CD14-positive monocyte (primary cell): ENCODE measurements around the gene AP1S1. TPM values are rescaled to one million over a fixed set of nuclear protein-coding genes. Genes with fewer than 3 reads are reported as not detected.
A peak's percentile ranks its signal among the peaks of the same experiment; 100 is the strongest.
"Not testable (repeated sequence)": the region's sequence is repeated elsewhere in the genome, so short reads cannot be mapped to it uniquely, and the experiment has no call there.

Experiments
- DNase-seq, 3 donors: peaks; one replicate each; pipeline ENCODE4 v3.0.0-alpha.2; 2011 to 2022
- H2AFZ ChIP-seq: 2 replicates; pipeline ENCODE4 v1.6.0; 2012; ENCODE audit warnings: mild to moderate bottlenecking, low read depth, low read length, inconsistent platforms; ENCODE audit not compliant: insufficient read depth, poor library complexity, severe bottlenecking
- H3K27ac ChIP-seq, 2 donors: 1 replicate in 1 of 2; 2 replicates in 1 of 2; pipeline ENCODE4 v1.5.1; 2012 to 2013; ENCODE audit warnings: low read length in 2 of 2, control low read depth in 1 of 2, inconsistent platforms in 1 of 2, low read depth in 1 of 2, mild to moderate bottlenecking in 1 of 2
- H3K27me3 ChIP-seq, 2 donors: one replicate each; pipeline versions ENCODE4 v1.6.0 to v1.6.1; 2011 to 2013; ENCODE audit warnings: low read length in 2 of 2; ENCODE audit not compliant: control insufficient read depth in 2 of 2, insufficient read depth in 2 of 2
- H3K36me3 ChIP-seq, 2 donors: replicated peaks in 1 of 2; 1 replicate in 1 of 2; 2 replicates in 1 of 2; pipeline versions ENCODE4 v1.5.1 to v1.6.1; 2012 to 2013; ENCODE audit warnings: low read length in 2 of 2, control low read depth in 1 of 2, inconsistent platforms in 1 of 2, mild to moderate bottlenecking in 1 of 2; ENCODE audit not compliant: insufficient read depth in 2 of 2, control insufficient read depth in 1 of 2
- H3K4me1 ChIP-seq, 2 donors: 1 replicate in 1 of 2; 2 replicates in 1 of 2; pipeline versions ENCODE4 v1.5.1 to v1.6.1; 2012 to 2013; ENCODE audit warnings: low read length in 2 of 2, control low read depth in 1 of 2, inconsistent platforms in 1 of 2, mild to moderate bottlenecking in 1 of 2, moderate library complexity in 1 of 2; ENCODE audit not compliant: insufficient read depth in 2 of 2, control insufficient read depth in 1 of 2
- H3K4me2 ChIP-seq: replicated peaks from 2 replicates; pipeline ENCODE3; 2012; ENCODE audit warnings: low read length, moderate library complexity, mild to moderate bottlenecking; ENCODE audit not compliant: poor library complexity, severe bottlenecking; ENCODE audit errors: extremely low read depth
- H3K4me3 ChIP-seq, 3 experiments: fragments of 200-600 bp in 1 of 3; sonication (generic) in 1 of 3; replicated peaks in 1 of 3; 1 replicate in 2 of 3; 2 replicates in 1 of 3; pipeline ENCODE4 v1.5.1; 2011 to 2013; ENCODE audit warnings: low read length in 3 of 3, mild to moderate bottlenecking in 3 of 3, control low read depth in 2 of 3, low read depth in 2 of 3, inconsistent platforms in 1 of 3, moderate library complexity in 1 of 3
- H3K79me2 ChIP-seq: 2 replicates; pipeline ENCODE4 v1.6.0; 2012; ENCODE audit warnings: mild to moderate bottlenecking, control low read depth, inconsistent platforms, low read length, moderate library complexity; ENCODE audit not compliant: insufficient read depth
- H3K9ac ChIP-seq: 2 replicates; pipeline ENCODE4 v1.6.0; 2017; ENCODE audit warnings: low read length, mild to moderate bottlenecking; ENCODE audit not compliant: insufficient read depth, poor library complexity, severe bottlenecking
- H3K9me3 ChIP-seq, 2 donors: replicated peaks in 1 of 2; 1 replicate in 1 of 2; 2 replicates in 1 of 2; pipeline versions ENCODE4 v1.5.1 to v1.6.1; 2012 to 2013; ENCODE audit warnings: low read length in 2 of 2, control low read depth in 1 of 2; ENCODE audit not compliant: control insufficient read depth in 1 of 2, insufficient read depth in 1 of 2
- H4K20me1 ChIP-seq: 2 replicates; pipeline ENCODE4 v1.6.0; 2012; ENCODE audit warnings: mild to moderate bottlenecking, low read length, control low read depth, moderate library complexity; ENCODE audit not compliant: insufficient read depth
- H3K27ac Mint-ChIP-seq, 7 donors: one replicate each; pipeline ENCODE4 v1.8.0; 2020; ENCODE audit warnings: mild to moderate bottlenecking in 7 of 7, mixed read lengths in 7 of 7, moderate library complexity in 6 of 7, inconsistent platforms in 2 of 7
- H3K27me3 Mint-ChIP-seq, 3 donors: one replicate each; pipeline ENCODE4 v1.8.0; 2021 to 2022; ENCODE audit warnings: low read depth in 3 of 3, mild to moderate bottlenecking in 3 of 3, mixed read lengths in 3 of 3, moderate library complexity in 3 of 3, inconsistent platforms in 1 of 3
- H3K36me3 Mint-ChIP-seq, 2 donors: one replicate each; pipeline ENCODE4 v1.8.0; 2020; ENCODE audit warnings: mixed read lengths in 2 of 2, inconsistent platforms in 1 of 2, mild to moderate bottlenecking in 1 of 2
- H3K4me1 Mint-ChIP-seq: one replicate; pipeline ENCODE4 v1.8.0; 2020; ENCODE audit warnings: mild to moderate bottlenecking, mixed read lengths
- H3K4me3 Mint-ChIP-seq, 2 donors: one replicate each; pipeline ENCODE4 v1.8.0; 2020; ENCODE audit warnings: mild to moderate bottlenecking in 2 of 2, mixed read lengths in 2 of 2, moderate library complexity in 1 of 2
- H3K9me3 Mint-ChIP-seq, 7 donors: one replicate each; pipeline ENCODE4 v1.8.0; 2020 to 2022; ENCODE audit warnings: mixed read lengths in 7 of 7, mild to moderate bottlenecking in 6 of 7, moderate library complexity in 6 of 7, inconsistent platforms in 2 of 7
- WGBS: methylation state at CpG from one replicate; pipeline ENCODE4 v1.1.5; 2013; ENCODE audit warnings: missing lambda C conversion rate; ENCODE audit not compliant: insufficient coverage; 5-methylcytosine and 5-hydroxymethylcytosine counted together
- intact Hi-C, 2 donors: fragments of 100-400 bp; cut with micrococcal nuclease; formaldehyde crosslinking; loops; one replicate each; pipeline versions ENCODE4 v1.15.0 to v1.15.1; 2023
- polyA plus RNA-seq, 3 donors: library from polyadenylated mRNA; depleted of rRNA in 1 of 3; unstranded in 2 of 3; stranded (reverse) in 1 of 3; fragments of 300-500 nt in 2 of 3; fragments of >200 nt in 1 of 3; fragmentation: Illumina TruSeq in 2 of 3; gene quantifications; 1 replicate in 2 of 3; 2 replicates in 1 of 3; pipeline ENCODE4 v1.2.3, GENCODE V29; 2012 to 2021
- TF ChIP-seq, protein P1 (sequence below): fragments of 200-600 bp; IDR thresholded peaks from one replicate; pipeline ENCODE4 v1.8.0; 2022; ENCODE audit warnings: antibody characterized with exemption, mild to moderate bottlenecking

AP1S1 gene
- polyA plus RNA-seq, 3 donors, result 10.1 to 21.3 (median 10.9) TPM

DNA sequence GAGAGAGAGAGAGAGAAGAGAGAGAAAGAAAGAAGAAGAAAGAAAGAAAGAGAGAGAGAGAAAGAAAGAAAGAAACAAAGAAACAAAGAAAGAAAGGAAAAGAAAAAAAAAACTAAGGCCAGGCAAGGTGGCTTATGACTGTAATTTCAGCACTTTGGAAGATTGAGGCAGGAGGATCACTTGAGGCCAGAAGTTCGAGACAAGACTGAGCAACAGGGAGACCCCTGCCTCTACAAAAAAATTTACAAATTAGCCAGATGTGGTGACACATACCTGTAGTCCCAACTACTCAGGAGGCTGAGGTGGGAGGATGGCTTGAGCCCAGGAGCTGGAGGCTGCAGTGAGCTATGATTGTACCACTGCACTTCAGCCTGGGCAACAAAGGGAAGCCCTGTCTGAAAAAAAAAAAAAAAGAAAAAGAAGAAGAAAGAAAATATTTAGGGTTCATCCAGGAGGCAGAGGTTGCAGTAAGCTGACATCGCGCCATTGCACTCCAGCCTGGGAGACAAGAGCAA is 24.6 kb upstream of the AP1S1 start:
- H3K27me3 ChIP-seq, result peaks cover 4 to 26% of the 10 kb centered on the region in 2 donors
- Mint-ChIP-seq H3K27me3 (peaks cover 31 to 67% (median 53%) of the 10 kb centered on the region in 3 donors), H3K27ac (no peak overlapping the region), H3K4me1 (peaks cover 33% of the 10 kb centered on the region), H3K36me3 (peaks cover 0 to 2% of the 10 kb centered on the region in 2 donors), H3K9me3 (peaks cover 0 to 2% (median 0%) of the 10 kb centered on the region in 7 donors), H3K4me3 (peak overlapping the region in 1 of 2 donors; percentile 52)
- peaks cover 26 to 30% of the 10 kb centered on the region in 2 donors for H3K4me1 ChIP-seq
- no peak for DNase-seq
- H3K4me2 ChIP-seq, result no peak overlapping the region
- H3K27ac ChIP-seq, result no peak overlapping the region
- intact Hi-C loops, result no loop called here
- H3K79me2 ChIP-seq, result no peaks in the 10 kb centered on the region
- no peaks in the 10 kb centered on the region for H3K36me3 ChIP-seq
- no peaks in the 10 kb centered on the region for H4K20me1 ChIP-seq
- TF ChIP-seq, protein P1, sequence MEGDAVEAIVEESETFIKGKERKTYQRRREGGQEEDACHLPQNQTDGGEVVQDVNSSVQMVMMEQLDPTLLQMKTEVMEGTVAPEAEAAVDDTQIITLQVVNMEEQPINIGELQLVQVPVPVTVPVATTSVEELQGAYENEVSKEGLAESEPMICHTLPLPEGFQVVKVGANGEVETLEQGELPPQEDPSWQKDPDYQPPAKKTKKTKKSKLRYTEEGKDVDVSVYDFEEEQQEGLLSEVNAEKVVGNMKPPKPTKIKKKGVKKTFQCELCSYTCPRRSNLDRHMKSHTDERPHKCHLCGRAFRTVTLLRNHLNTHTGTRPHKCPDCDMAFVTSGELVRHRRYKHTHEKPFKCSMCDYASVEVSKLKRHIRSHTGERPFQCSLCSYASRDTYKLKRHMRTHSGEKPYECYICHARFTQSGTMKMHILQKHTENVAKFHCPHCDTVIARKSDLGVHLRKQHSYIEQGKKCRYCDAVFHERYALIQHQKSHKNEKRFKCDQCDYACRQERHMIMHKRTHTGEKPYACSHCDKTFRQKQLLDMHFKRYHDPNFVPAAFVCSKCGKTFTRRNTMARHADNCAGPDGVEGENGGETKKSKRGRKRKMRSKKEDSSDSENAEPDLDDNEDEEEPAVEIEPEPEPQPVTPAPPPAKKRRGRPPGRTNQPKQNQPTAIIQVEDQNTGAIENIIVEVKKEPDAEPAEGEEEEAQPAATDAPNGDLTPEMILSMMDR, result no peak
- no peak overlapping the region for H3K4me3 ChIP-seq
- H3K9ac ChIP-seq, result no peak overlapping the region
- WGBS, result no CpG with 5 or more reads among the region's 3 CpGs
- no peaks in the 10 kb centered on the region for H3K9me3 ChIP-seq
- no peak overlapping the region for H2AFZ ChIP-seq

DNA sequence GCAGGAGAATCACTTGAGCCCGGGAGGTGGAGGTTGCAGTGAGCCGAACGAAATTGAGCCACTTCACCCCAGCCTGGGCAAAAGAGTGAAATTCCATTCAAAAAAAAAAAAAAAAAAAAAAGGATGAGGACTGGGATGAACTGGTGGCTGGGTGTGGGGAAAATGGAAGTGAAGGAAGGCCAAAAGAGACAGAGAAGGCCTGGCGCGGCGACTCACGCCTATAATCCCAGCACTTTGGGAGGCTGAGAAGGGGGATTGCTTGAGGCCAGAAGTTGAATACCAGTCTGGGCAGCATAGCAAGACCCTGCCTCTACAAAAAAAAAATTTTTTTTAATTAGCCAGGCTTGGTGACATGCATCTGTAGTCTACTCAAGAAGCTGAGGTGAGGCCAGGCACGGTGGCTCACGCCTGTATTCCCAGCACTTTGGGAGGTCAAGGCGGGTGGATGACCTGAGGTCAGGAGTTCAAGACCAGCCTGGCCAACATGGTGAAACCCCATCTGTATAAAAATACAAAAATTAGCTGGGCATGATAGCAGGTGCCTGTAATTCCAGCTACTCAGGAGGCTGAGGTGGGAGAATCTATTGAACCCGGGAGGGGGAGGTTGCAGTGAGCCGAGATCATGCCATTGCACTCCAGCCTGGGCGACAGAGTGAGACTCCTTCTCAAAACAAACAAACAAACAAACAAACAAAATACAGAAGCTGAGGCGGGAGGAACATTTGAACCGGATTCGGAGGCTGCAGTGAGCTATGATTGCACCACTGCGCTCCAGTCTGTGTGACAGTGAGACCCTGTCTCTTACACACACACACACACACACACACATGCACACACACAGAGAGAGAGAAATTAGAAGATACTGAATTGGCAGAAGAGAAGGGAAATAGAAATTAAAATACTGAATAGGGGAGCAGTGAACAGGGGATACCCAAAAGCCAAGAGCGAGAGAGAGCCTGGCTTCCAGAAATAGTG is 21.4 kb upstream of the AP1S1 start:
- H3K27me3 ChIP-seq, H3K4me3 ChIP-seq, H3K27ac ChIP-seq, H3K79me2 ChIP-seq, H3K36me3 ChIP-seq, H3K36me3 Mint-ChIP-seq, H2AFZ ChIP-seq, H4K20me1 ChIP-seq, H3K9ac ChIP-seq, H3K9me3 ChIP-seq, DNase-seq, H3K9me3 Mint-ChIP-seq, intact Hi-C loops, H3K4me2 ChIP-seq: not testable (repeated sequence)
- H3K4me3 Mint-ChIP-seq, result peak overlapping the region in 1 of 2 donors; percentile 51
- H3K4me1 ChIP-seq, result peaks cover 17 to 30% of the 10 kb centered on the region in 2 donors
- peak overlapping the region in 2 of 7 donors; percentile 7 to 64 for H3K27ac Mint-ChIP-seq
- 95% methylated on average over 3 of the region's 18 CpGs for WGBS
- peaks cover 19 to 60% (median 45%) of the 10 kb centered on the region in 3 donors for H3K27me3 Mint-ChIP-seq
- H3K4me1 Mint-ChIP-seq, result peaks cover 33% of the 10 kb centered on the region
